Mesenchymal stem cell (in vitro differentiated cells and primary cell): ENCODE measurements around the gene KCTD16.

Source experiments
- DNase-seq: peaks from one replicate; pipeline ENCODE4 v3.0.0-alpha.2; 2013
- H2AFZ ChIP-seq: one replicate; pipeline ENCODE4 v1.6.1; 2013; ENCODE audit warnings: low read depth, mild to moderate bottlenecking, control low read depth, inconsistent platforms, low read length, moderate library complexity
- H2AK5ac ChIP-seq: 2 replicates; pipeline ENCODE4 v1.6.1; 2013; ENCODE audit warnings: low read length, moderate library complexity, mild to moderate bottlenecking, inconsistent platforms; ENCODE audit not compliant: severe bottlenecking
- H2BK120ac ChIP-seq: one replicate; pipeline ENCODE4 v1.6.1; 2013; ENCODE audit warnings: low read depth, mild to moderate bottlenecking, inconsistent platforms, low read length, moderate library complexity
- H2BK12ac ChIP-seq, 2 experiments: one replicate each; pipeline ENCODE4 v1.6.1; 2013; ENCODE audit warnings: inconsistent platforms in 2 of 2, low read length in 2 of 2, mild to moderate bottlenecking in 2 of 2, moderate library complexity in 2 of 2, control low read depth in 1 of 2
- H2BK15ac ChIP-seq: one replicate; pipeline ENCODE4 v1.6.1; 2013; ENCODE audit warnings: mild to moderate bottlenecking, low read depth, inconsistent platforms; ENCODE audit not compliant: poor library complexity, severe bottlenecking
- H2BK5ac ChIP-seq: 2 replicates; pipeline ENCODE4 v1.6.1; 2013; ENCODE audit warnings: low read depth, mild to moderate bottlenecking, low read length, control low read depth, inconsistent platforms; ENCODE audit not compliant: poor library complexity, severe bottlenecking
- H3K14ac ChIP-seq, 2 experiments: one replicate each; pipeline ENCODE4 v1.6.1; 2013; ENCODE audit warnings: inconsistent platforms in 2 of 2, low read length in 2 of 2, control low read depth in 1 of 2, mild to moderate bottlenecking in 1 of 2, moderate library complexity in 1 of 2
- H3K18ac ChIP-seq, 2 experiments: one replicate each; pipeline ENCODE4 v1.6.1; 2013; ENCODE audit warnings: inconsistent platforms in 2 of 2, low read length in 2 of 2, control low read depth in 1 of 2, low read depth in 1 of 2, mild to moderate bottlenecking in 1 of 2
- H3K23ac ChIP-seq, 2 experiments: one replicate each; pipeline ENCODE4 v1.6.1; 2013; ENCODE audit warnings: inconsistent platforms in 2 of 2, low read length in 2 of 2, mild to moderate bottlenecking in 2 of 2, moderate library complexity in 2 of 2, control low read depth in 1 of 2
- H3K27ac ChIP-seq: 2 replicates; pipeline ENCODE4 v1.5.1; 2013; ENCODE audit warnings: mild to moderate bottlenecking, moderate library complexity, low read length, control low read depth, inconsistent platforms; ENCODE audit not compliant: poor library complexity, severe bottlenecking
- H3K27me3 ChIP-seq, 2 experiments: 2 replicates each; pipeline versions ENCODE4 v1.6.1 to v1.7.0; 2013; ENCODE audit warnings: low read length in 2 of 2, mild to moderate bottlenecking in 2 of 2, moderate library complexity in 2 of 2, control low read depth in 1 of 2, inconsistent platforms in 1 of 2; ENCODE audit not compliant: control insufficient read depth in 1 of 2, insufficient read depth in 1 of 2
- H3K36me3 ChIP-seq, 2 experiments: 2 replicates each; pipeline versions ENCODE4 v1.6.1 to v1.7.0; 2013; ENCODE audit warnings: low read length in 2 of 2, control low read depth in 1 of 2, inconsistent platforms in 1 of 2, low read depth in 1 of 2, mild to moderate bottlenecking in 1 of 2; ENCODE audit not compliant: insufficient read depth in 2 of 2, control insufficient read depth in 1 of 2
- H3K4ac ChIP-seq, 2 experiments: one replicate each; pipeline ENCODE4 v1.6.1; 2013; ENCODE audit warnings: inconsistent platforms in 2 of 2, low read length in 2 of 2, mild to moderate bottlenecking in 2 of 2, moderate library complexity in 2 of 2, control low read depth in 1 of 2, low read depth in 1 of 2
- H3K4me1 ChIP-seq: 2 replicates; pipeline ENCODE4 v1.6.1; 2013; ENCODE audit warnings: low read depth, low read length, control low read depth; ENCODE audit not compliant: control insufficient read depth, insufficient read depth
- H3K4me2 ChIP-seq: 2 replicates; pipeline ENCODE4 v1.6.1; 2013; ENCODE audit warnings: low read length, mild to moderate bottlenecking, inconsistent platforms; ENCODE audit not compliant: poor library complexity, severe bottlenecking
- H3K4me3 ChIP-seq, 2 experiments: 2 replicates each; pipeline versions ENCODE4 v1.5.1 to v1.7.0; 2013; ENCODE audit warnings: low read length in 2 of 2, mild to moderate bottlenecking in 2 of 2, control low read depth in 1 of 2, low read depth in 1 of 2; ENCODE audit not compliant: insufficient read depth in 1 of 2
- H3K79me1 ChIP-seq: replicated peaks from 2 replicates; pipeline ENCODE4 v1.6.1; 2013; ENCODE audit warnings: mild to moderate bottlenecking, control low read depth, low read length, inconsistent platforms; ENCODE audit not compliant: poor library complexity, severe bottlenecking
- H3K9ac ChIP-seq: 2 replicates; pipeline ENCODE4 v1.7.0; 2013; ENCODE audit warnings: mild to moderate bottlenecking, low read length, moderate library complexity
- H3K9me3 ChIP-seq: 2 replicates; pipeline ENCODE4 v1.7.0; 2013; ENCODE audit warnings: mild to moderate bottlenecking, low read length; ENCODE audit not compliant: control insufficient read depth
- H4K8ac ChIP-seq: one replicate; pipeline ENCODE4 v1.6.1; 2013; ENCODE audit warnings: inconsistent platforms, mild to moderate bottlenecking, low read length, moderate library complexity
- H4K91ac ChIP-seq: one replicate; pipeline ENCODE4 v1.6.1; 2013; ENCODE audit warnings: mild to moderate bottlenecking, low read length, inconsistent platforms
- WGBS: methylation state at CpG from one replicate; pipeline ENCODE4 v1.1.7; 2013; ENCODE audit warnings: mixed read lengths; 5-methylcytosine and 5-hydroxymethylcytosine counted together

KCTD16 gene

GRCh38 chr5:144125163-144125726, 45.4 kb upstream of the KCTD16 start:
- WGBS = 61% methylated on average over 4 of the region's 4 CpGs
- H3K4me1 ChIP-seq = peaks cover 2% of the 10 kb centered on the region
- H4K91ac ChIP-seq = peak overlapping the region; percentile 50
- no peak overlapping the region for H3K4me2 ChIP-seq
- no peaks in the 10 kb centered on the region for H3K36me3 ChIP-seq
- no peak overlapping the region for H3K4me3 ChIP-seq
- H2BK15ac ChIP-seq = no peak overlapping the region
- no peak overlapping the region for H3K9ac ChIP-seq
- DNase-seq = peak; percentile 22
- no peak overlapping the region for H3K14ac ChIP-seq
- no peak overlapping the region for H2BK120ac ChIP-seq
- no peak overlapping the region for H2BK12ac ChIP-seq
- no peak overlapping the region for H2AFZ ChIP-seq
- no peak overlapping the region for H3K27ac ChIP-seq
- H2AK5ac ChIP-seq = no peak overlapping the region
- no peak overlapping the region for H3K18ac ChIP-seq
- no peaks in the 10 kb centered on the region for H3K79me1 ChIP-seq
- no peaks in the 10 kb centered on the region for H3K9me3 ChIP-seq
- no peak overlapping the region for H2BK5ac ChIP-seq
- H4K8ac ChIP-seq = no peak overlapping the region
- H3K23ac ChIP-seq = no peak overlapping the region
- H3K27me3 ChIP-seq = no peaks in the 10 kb centered on the region
- no peak overlapping the region for H3K4ac ChIP-seq

- WGBS = 94% methylated on average over 3 of the region's 4 CpGs
These were observed 44.0 kb upstream of the KCTD16 start for GRCh38 chr5:144126707-144127106.

GRCh38 chr5:144128844-144129243, 41.8 kb upstream of the KCTD16 start:
- H4K8ac ChIP-seq = no peak overlapping the region
- no peak for DNase-seq
- no peak overlapping the region for H2BK5ac ChIP-seq
- no peak overlapping the region for H3K14ac ChIP-seq
- no peak overlapping the region for H4K91ac ChIP-seq
- no peaks in the 10 kb centered on the region for H3K27me3 ChIP-seq
- H3K23ac ChIP-seq = no peak overlapping the region
- no peak overlapping the region for H3K27ac ChIP-seq
- no peak overlapping the region for H2AK5ac ChIP-seq
- H3K4ac ChIP-seq = no peak overlapping the region
- H2BK15ac ChIP-seq = no peak overlapping the region
- H2BK120ac ChIP-seq = no peak overlapping the region
- peaks cover 2% of the 10 kb centered on the region for H3K4me1 ChIP-seq
- no peaks in the 10 kb centered on the region for H3K36me3 ChIP-seq
- no peak overlapping the region for H3K18ac ChIP-seq
- H2BK12ac ChIP-seq = no peak overlapping the region
- no peaks in the 10 kb centered on the region for H3K79me1 ChIP-seq
- no peak overlapping the region for H3K4me2 ChIP-seq
- H3K9me3 ChIP-seq = no peaks in the 10 kb centered on the region
- 81% methylated on average over 3 of the region's 4 CpGs for WGBS
- H3K4me3 ChIP-seq = no peak overlapping the region
- H2AFZ ChIP-seq = no peak overlapping the region
- H3K9ac ChIP-seq = no peak overlapping the region

More at GRCh38 chr5:144126707-144127106, 44.0 kb upstream of the KCTD16 start:
- H3K79me1 ChIP-seq = no peaks in the 10 kb centered on the region
- H3K4me1 ChIP-seq = peaks cover 2% of the 10 kb centered on the region
- H3K14ac ChIP-seq = no peak overlapping the region
- H3K4ac ChIP-seq = no peak overlapping the region
- no peak overlapping the region for H3K18ac ChIP-seq
- DNase-seq = no peak
- no peak overlapping the region for H2BK15ac ChIP-seq
- no peak overlapping the region for H3K4me2 ChIP-seq
- H2BK12ac ChIP-seq = no peak overlapping the region
- H3K23ac ChIP-seq = no peak overlapping the region
- H3K9me3 ChIP-seq = no peaks in the 10 kb centered on the region
- no peak overlapping the region for H2AK5ac ChIP-seq
- H3K27me3 ChIP-seq = no peaks in the 10 kb centered on the region
- no peak overlapping the region for H2BK5ac ChIP-seq
- no peak overlapping the region for H3K9ac ChIP-seq
- H3K36me3 ChIP-seq = no peaks in the 10 kb centered on the region
- H3K4me3 ChIP-seq = no peak overlapping the region
- H3K27ac ChIP-seq = no peak overlapping the region
- no peak overlapping the region for H4K91ac ChIP-seq
- no peak overlapping the region for H2AFZ ChIP-seq
- H4K8ac ChIP-seq = no peak overlapping the region
- H2BK120ac ChIP-seq = no peak overlapping the region

GRCh38 chr5:144130306-144130705, 40.4 kb upstream of the KCTD16 start:
- Histone ChIP-seq H3K36me3 (no peaks in the 10 kb centered on the region), H3K27ac (no peak overlapping the region), H3K9me3 (no peaks in the 10 kb centered on the region), H3K79me1 (no peaks in the 10 kb centered on the region), H2AK5ac (no peak overlapping the region), H2BK15ac (no peak overlapping the region), H3K4me2 (no peak overlapping the region), H3K23ac (no peak overlapping the region), H3K9ac (no peak overlapping the region), H3K4me3 (no peak overlapping the region), H4K91ac (no peak overlapping the region), H4K8ac (no peak overlapping the region), H2BK120ac (no peak overlapping the region), H3K4ac (no peak overlapping the region), H3K18ac (no peak overlapping the region), H3K14ac (no peak overlapping the region), H2AFZ (no peak overlapping the region), H2BK12ac (no peak overlapping the region), H3K27me3 (no peaks in the 10 kb centered on the region), H3K4me1 (peaks cover 2% of the 10 kb centered on the region), H2BK5ac (no peak overlapping the region)
- WGBS = 82% methylated on average over 2 of the region's 4 CpGs
- no peak for DNase-seq
